ENCODE measurements around the gene FLNC. TPM values are rescaled to one million over a fixed set of nuclear protein-coding genes. Genes with fewer than 3 reads are reported as not detected.

Gene FLNC
- total RNA-seq, 1 donor from 2014 or later: 130 TPM

- no peak for DNase-seq (ENCODE audit: low read depth in 2 of 2)
Measured at GRCh38 chr7:128843938-128844621, 13.9 kb downstream of the FLNC start.

- no peak for DNase-seq (ENCODE audit: low read depth in 2 of 2)
Measured at GRCh38 chr7:128844777-128845311, 14.6 kb downstream of the FLNC start.

- DNase-seq (ENCODE audit: low read depth in 2 of 2): no peak
Measured at GRCh38 chr7:128845475-128845874, 15.3 kb downstream of the FLNC start.

DNA sequence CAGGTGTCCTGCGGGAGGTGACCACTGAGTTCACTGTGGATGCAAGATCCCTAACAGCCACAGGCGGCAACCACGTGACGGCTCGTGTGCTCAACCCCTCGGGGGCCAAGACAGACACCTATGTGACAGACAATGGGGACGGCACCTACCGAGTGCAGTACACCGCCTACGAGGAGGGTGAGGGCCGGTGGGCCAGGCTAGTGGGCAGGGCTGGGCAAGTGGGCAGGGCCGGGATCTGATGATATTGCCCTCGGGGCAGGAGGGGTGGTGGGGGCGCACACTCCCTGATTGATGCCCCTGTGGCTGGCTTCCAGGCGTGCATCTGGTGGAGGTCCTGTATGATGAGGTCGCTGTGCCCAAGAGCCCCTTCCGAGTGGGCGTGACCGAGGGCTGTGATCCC lies 15.8 kb downstream of the FLNC start:
- DNase-seq (ENCODE audit: low read depth in 2 of 2): no peak

DNA sequence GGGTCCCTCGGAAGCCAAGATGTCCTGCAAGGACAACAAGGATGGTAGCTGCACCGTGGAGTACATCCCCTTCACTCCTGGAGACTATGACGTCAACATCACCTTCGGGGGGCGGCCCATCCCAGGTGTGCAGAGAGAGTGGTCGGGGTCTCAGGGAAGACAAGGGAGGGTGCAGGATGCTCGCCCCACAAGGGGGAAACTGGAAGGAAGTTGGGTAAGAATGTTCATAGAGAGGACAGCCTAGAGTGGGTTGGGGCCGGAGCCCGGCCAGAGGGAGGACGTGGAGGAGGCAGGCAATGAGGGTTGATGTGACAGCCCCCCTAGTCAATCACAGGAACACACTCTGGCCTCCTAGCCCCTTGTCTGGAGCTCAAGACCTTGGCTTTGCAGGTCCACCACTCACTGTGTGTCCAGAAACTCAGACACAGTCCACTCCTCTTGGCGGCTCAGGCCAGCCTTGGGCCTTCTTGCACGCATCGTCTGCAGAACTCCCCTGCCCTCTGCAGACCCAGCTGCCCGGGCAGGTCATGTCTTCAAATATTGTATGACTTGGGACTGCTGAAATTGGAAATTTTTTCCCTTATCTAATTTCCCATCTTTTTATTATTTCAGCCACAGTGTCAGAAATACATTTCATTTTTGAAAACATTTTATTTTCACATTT lies 16.7 kb downstream of the FLNC start:
- DNase-seq (ENCODE audit: low read depth in 2 of 2): no peak

GRCh38 chr7:128847721-128848211 lies 17.6 kb downstream of the FLNC start:
- no peak for DNase-seq (ENCODE audit: low read depth in 2 of 2)

GRCh38 chr7:128848289-128849155 lies 18.3 kb downstream of the FLNC start:
- no peak for DNase-seq (ENCODE audit: low read depth in 2 of 2)

- no peak for DNase-seq (ENCODE audit: low read depth in 2 of 2)
Measured at GRCh38 chr7:128849156-128849515, 18.9 kb downstream of the FLNC start.

GRCh38 chr7:128849804-128850490 lies 19.7 kb downstream of the FLNC start:
- no peak for DNase-seq (ENCODE audit: low read depth in 2 of 2)

- DNase-seq (ENCODE audit: low read depth in 2 of 2): no peak
Measured at GRCh38 chr7:128852537-128853254, 22.5 kb downstream of the FLNC start.

DNA sequence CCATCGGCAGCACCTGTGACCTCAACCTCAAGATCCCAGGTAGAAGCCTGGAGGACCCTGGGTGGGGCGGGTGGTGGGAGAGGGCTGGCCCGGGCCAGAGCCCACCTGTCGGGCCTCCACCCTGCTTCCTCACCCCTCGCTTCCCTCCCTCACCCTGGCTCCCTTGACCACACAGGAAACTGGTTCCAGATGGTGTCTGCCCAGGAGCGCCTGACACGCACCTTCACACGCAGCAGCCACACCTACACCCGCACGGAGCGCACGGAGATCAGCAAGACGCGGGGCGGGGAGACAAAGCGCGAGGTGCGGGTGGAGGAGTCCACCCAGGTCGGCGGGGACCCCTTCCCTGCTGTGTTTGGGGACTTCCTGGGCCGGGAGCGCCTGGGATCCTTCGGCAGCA lies 23.6 kb downstream of the FLNC start:
- DNase-seq (ENCODE audit: low read depth in 2 of 2): no peak

DNA sequence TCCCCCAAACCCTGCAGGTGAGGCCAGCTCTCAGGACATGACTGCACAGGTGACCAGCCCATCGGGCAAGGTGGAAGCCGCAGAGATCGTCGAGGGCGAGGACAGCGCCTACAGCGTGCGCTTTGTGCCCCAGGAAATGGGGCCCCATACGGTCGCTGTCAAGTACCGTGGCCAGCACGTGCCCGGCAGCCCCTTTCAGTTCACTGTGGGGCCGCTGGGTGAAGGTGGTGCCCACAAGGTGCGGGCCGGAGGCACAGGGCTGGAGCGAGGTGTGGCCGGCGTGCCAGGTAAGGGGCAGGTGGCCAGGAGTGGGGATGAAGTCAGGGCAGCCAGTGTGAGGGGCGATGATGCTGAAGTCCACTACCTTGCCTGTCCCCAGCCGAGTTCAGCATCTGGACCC lies 24.2 kb downstream of the FLNC start:
- no peak for DNase-seq (ENCODE audit: low read depth in 2 of 2)

DNA sequence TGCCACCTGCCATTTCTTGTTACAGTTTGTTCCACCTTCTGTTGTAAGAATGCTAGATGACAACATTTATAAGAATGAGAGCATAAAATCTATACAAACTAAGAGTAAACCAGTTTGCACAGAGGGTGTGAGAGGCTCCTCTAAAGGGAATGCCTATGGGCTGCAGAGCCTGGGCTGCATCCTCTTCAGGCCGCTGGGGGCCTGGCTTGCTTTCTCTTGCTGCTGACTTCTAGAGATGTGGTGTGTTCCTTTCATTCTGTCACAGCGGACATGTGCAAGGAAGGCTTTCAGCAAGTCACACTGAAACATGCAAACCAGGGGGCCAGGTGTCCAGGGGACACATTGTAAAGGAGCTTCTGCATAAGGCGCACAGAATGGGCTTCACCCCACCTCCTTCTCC lies 25.4 kb downstream of the FLNC start:
- no peak for DNase-seq (ENCODE audit: low read depth in 2 of 2)

DNA sequence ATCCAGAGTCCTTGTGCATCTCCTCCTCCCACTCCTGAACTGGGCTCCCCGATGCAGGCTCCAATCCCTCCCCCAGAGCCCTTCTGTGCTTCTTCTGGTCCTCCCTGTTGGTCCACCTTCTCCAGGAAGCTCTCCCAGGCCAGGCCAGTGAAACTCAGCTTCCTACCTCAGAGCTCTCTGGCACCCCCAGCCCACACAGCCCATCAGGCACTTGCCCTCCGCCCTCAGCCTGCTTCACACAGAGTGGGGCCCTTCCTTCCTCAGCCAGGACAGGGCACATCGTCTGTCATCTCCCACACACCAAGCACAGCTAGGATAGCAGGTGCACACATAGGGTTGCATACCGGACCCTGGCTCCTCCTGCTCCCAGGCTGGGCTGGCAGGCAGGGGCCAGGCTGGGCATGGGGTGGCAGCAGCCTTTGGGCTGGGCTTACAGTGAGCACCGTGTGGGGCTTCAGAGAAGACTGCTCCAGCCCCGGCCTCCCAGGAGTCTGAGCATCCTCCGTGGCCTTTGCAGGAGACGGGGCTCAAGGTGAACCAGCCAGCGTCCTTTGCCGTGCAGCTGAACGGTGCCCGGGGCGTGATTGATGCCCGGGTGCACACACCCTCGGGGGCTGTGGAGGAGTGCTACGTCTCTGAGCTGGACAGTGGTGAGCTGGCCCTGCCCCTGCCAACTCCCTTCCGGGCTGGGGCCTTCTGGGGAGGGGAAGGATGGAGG lies 26.0 kb downstream of the FLNC start:
- DNase-seq (ENCODE audit: low read depth in 2 of 2): no peak

DNA sequence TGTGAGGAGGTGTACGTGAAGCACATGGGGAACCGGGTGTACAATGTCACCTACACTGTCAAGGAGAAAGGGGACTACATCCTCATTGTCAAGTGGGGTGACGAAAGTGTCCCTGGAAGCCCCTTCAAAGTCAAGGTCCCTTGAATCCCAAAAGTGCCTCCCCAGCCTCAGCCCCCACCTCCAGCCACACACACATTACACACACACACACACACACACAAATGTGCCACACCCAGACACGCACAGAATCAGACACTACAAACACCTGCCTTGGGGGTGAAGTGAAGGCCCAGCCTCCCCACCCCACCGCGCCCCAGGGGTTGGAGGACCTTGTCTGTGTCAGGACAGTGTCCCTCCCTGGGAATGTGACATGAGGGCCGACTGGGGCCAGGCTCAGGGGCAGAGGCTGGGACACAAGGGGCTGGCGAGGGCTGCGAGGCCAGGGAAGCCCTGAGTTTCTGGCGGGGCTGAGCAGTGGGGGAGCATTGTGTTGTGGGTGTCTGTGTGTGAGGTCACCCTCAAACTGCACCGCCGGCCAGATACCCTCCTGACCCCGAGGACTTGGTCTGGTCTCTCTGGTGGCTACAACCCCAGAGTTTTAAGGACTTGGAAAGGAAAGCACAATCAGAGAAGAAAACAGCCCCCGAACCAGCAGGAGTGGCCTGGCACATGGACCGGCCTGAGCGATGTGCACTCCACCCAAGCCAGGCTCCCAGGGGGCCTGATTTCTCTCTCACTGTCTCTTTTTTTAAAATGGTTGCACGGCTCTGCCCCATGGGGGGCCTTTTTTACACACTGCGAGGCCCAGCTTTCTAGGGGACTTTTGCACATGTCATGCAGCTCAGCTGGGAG lies 28.4 kb downstream of the FLNC start:
- no peak for DNase-seq (ENCODE audit: low read depth in 2 of 2)

DNA sequence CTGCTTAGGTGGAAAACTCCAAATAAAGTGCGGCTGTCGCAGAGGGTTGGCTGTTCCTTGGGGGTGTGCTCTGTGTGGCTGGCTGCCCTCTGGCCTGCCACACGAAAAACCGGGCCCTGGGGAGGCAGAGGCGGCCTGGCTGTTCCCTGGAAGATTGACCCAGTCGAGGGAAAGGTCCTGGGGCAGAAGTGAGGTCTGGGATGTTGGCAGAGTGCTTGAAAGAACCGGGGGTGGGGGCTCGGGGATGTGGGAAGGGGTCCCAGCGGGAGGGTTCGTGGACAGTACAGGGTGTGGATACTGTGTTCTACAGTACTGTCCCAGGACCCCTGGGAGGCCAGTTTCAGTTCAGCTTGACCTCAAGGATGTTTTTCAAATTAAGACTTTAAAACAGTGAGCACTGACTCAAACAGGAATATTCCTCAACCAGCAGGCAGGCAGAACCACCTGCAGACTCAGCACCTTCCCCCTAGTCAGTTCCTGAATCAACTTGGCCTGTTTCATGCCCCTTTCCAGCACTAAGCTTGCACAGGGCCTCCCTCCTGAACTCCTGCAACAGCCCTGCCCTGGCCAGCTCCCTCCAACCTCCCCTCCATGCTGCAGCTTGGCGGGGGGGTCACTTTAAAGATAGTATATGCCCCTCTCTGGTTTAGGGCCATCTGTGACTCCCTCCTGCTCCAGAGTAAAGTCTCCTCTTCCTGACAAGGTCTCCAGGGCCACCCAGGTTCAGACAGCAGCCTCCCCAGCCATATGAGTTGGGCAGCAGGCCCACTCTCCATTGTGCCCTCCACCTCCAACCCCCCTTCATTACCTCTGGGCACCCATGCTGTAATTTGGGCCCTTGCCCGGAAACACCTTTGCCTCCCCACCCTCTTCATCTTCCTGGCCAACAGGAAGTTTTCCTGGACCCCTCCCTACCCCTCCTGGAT lies 29.3 kb downstream of the FLNC start:
- DNase-seq (ENCODE audit: low read depth in 2 of 2): peak in 1 of 2 donors; percentile 14

- DNase-seq (ENCODE audit: low read depth in 2 of 2): peak in 1 of 2 donors; percentile 37
Measured at GRCh38 chr7:128860158-128861073, 30.2 kb downstream of the FLNC start.
